Uterus (tissue), 2 donors: ENCODE measurements around the gene FCHSD2.

ENCODE experiments used
- CTCF ChIP-seq, 4 experiments: fragments of 200-600 bp in 2 of 4; fragments of 450-650 bp in 2 of 4; sonication (generic) in 2 of 4; IDR thresholded peaks; one replicate each; pipeline ENCODE4 v1.5.1; 2016 to 2019; ENCODE audit warnings: antibody characterized with exemption in 4 of 4, mild to moderate bottlenecking in 2 of 4, moderate library complexity in 1 of 4
- POLR2A ChIP-seq, 2 donors: fragments of 450-650 bp; IDR thresholded peaks; one replicate each; pipeline ENCODE4 v1.6.1; 2016; ENCODE audit warnings: antibody characterized with exemption in 2 of 2, mild to moderate bottlenecking in 1 of 2, moderate library complexity in 1 of 2

- TF ChIP-seq CTCF (IDR thresholded peaks at IDR 0.05) (no peak), POLR2A (IDR thresholded peaks at IDR 0.05) (no peak)
Observed at GRCh38 chr11:72851726-72852125, 290.4 kb downstream of the FCHSD2 start.
